Measurements from ENCODE around the gene SGTB. TPM values are rescaled to one million over a fixed set of nuclear protein-coding genes. Genes with fewer than 3 reads are reported as not detected.

The SGTB gene
- total RNA-seq, 2 donors from 2014 or later, result 6.8 to 6.9 TPM

DNA sequence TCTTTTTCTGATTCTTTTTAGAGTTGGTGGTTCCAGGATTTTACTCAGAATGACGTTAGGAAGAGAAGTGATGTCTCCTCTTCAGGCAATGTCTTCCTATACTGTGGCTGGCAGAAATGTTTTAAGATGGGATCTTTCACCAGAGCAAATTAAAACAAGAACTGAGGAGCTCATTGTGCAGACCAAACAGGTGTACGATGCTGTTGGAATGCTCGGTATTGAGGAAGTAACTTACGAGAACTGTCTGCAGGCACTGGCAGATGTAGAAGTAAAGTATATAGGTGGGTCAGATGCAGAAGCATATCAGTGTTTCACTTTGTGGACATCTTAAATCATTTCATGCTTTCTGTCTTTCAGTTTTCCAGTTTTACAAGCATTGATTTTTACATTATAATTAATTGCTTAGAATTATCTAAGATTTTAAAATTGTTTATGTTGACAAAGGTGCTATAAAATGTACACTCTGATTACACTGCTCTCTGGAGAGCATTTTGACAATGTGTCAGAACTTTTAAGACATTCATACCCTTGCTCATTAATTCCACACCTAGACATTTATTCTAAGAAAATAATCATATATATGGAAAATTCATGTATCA, 36.7 kb upstream of the SGTB start:
- Histone ChIP-seq H3K27ac (no peak overlapping the region), H3K9me3 (no peaks in the 10 kb centered on the region), H3K36me3 (peaks cover 10% of the 10 kb centered on the region), H3K4me3 (no peak overlapping the region), H3K4me1 (no peaks in the 10 kb centered on the region), H3K27me3 (no peaks in the 10 kb centered on the region)
- TF ChIP-seq, protein P1, sequence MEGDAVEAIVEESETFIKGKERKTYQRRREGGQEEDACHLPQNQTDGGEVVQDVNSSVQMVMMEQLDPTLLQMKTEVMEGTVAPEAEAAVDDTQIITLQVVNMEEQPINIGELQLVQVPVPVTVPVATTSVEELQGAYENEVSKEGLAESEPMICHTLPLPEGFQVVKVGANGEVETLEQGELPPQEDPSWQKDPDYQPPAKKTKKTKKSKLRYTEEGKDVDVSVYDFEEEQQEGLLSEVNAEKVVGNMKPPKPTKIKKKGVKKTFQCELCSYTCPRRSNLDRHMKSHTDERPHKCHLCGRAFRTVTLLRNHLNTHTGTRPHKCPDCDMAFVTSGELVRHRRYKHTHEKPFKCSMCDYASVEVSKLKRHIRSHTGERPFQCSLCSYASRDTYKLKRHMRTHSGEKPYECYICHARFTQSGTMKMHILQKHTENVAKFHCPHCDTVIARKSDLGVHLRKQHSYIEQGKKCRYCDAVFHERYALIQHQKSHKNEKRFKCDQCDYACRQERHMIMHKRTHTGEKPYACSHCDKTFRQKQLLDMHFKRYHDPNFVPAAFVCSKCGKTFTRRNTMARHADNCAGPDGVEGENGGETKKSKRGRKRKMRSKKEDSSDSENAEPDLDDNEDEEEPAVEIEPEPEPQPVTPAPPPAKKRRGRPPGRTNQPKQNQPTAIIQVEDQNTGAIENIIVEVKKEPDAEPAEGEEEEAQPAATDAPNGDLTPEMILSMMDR (IDR thresholded peaks at IDR 0.05), result no peak
- DNase-seq (ENCODE audit: low spot score), result no peak

DNA sequence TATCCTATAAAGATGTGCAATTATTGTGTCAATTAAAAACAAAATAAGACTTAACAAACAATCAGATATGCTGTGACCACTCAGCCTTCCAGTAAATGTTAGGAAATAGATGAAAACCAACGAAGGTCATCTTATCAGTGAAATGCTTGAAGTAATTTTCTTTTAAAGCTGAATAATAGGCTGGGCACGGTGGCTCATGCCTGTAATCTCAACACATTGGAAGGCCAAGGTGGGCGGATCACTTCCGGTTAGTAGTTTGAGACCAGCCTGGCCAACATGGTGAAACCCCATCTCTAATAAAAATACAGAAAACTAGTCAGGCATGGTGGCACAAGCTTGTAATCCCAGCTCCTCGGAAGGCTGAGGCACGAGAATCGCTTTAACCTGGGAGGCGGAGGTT, 31.3 kb upstream of the SGTB start:
- Histone ChIP-seq H3K36me3 (no peaks in the 10 kb centered on the region), H3K27ac (no peak overlapping the region), H3K9me3 (no peaks in the 10 kb centered on the region), H3K4me3 (no peak overlapping the region), H3K27me3 (no peaks in the 10 kb centered on the region), H3K4me1 (no peaks in the 10 kb centered on the region)
- TF ChIP-seq, protein P1 (IDR thresholded peaks at IDR 0.05), result no peak
- DNase-seq (ENCODE audit: low spot score), result no peak

DNA sequence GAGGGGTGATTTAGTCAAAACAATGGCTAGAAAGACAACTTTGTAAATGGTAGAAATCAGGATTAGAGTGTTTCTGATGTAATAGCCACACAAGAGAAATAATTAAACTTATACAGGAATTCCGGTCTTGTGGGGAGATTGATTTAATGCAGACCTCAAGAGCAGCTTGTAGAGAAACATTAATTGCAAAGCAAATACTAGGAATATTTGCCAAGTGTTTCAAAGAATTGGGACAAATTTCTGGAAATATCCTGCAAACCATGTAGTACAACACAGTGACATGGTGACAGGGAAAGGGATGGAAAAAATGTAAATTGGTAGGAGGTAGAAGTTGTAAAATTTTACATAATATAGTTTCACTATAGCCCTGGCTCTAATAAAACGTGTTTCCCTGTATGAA, 29.0 kb upstream of the SGTB start:
- TF ChIP-seq, protein P1 (IDR thresholded peaks at IDR 0.05), result no peak
- Histone ChIP-seq H3K4me3 (no peak overlapping the region), H3K9me3 (no peaks in the 10 kb centered on the region), H3K36me3 (no peaks in the 10 kb centered on the region), H3K27me3 (no peaks in the 10 kb centered on the region), H3K4me1 (no peaks in the 10 kb centered on the region), H3K27ac (no peak overlapping the region)
- DNase-seq (ENCODE audit: low spot score), result no peak

DNA sequence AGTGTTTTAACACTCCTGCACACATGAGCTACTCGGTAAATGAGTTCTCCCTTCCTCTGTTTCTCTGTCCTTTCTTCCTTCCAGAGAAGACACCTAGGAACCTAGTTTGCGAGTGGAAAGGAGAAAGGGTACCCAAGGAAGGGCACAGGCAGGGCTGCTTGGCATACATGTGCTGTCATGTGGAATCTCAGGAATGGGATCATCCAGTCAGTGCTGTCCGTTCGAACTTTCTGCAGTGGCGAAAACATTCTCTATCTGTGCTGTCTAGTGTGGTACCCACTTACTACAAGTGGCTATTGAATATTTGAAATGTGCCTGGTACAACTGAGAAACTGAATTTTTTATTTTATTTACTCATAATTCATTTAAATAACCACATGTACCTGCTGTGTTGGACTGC, 28.0 kb upstream of the SGTB start:
- Histone ChIP-seq H3K4me3 (no peak overlapping the region), H3K9me3 (no peaks in the 10 kb centered on the region), H3K27ac (no peak overlapping the region), H3K27me3 (no peaks in the 10 kb centered on the region), H3K4me1 (no peaks in the 10 kb centered on the region), H3K36me3 (no peaks in the 10 kb centered on the region)
- DNase-seq (ENCODE audit: low spot score), result no peak
- TF ChIP-seq, protein P1 (IDR thresholded peaks at IDR 0.05), result no peak

DNA sequence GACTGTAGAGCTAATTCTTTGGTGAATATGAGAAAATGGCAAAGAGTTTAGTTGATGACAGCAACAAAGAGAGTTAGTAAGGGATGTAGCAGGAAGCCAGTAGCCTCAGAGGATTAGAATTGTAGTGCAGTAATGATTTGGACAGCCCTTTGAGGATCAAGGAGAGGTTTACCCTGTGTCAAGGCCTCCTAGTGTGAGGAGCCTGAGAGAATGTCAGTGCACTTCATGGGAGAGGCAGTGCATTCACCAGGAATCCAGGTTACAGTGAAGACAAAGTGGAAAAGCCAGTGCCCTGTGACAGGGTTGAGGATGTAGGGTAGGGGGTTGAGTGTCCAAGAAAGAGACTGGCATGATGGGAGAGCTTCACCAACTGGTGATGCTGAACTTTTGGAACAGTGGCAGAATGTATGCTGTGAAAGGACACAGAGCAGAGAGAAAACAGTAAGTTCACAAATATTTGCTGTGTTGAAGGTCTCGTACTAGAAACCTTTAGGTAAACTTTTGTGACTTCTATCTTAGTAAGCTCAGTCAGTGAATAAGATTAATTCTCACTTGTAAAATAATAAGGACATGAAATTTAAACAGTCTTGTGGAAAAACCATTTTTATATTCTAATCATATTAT, 27.4 kb upstream of the SGTB start:
- Histone ChIP-seq H3K9me3 (no peaks in the 10 kb centered on the region), H3K36me3 (no peaks in the 10 kb centered on the region), H3K4me1 (no peaks in the 10 kb centered on the region), H3K4me3 (no peak overlapping the region), H3K27me3 (no peaks in the 10 kb centered on the region), H3K27ac (no peak overlapping the region)
- no peak for DNase-seq (ENCODE audit: low spot score)
- TF ChIP-seq, protein P1 (IDR thresholded peaks at IDR 0.05), result no peak

Data from right atrium auricular region (tissue), 2 donors.